AG04449 (cell line): ENCODE data around the gene KCTD3.

Experiments
- CTCF ChIA-PET: fragments of 350-600 bp; formaldehyde crosslinking; extraction: SDS; loops from one replicate; lab custom pipeline; 2021; ENCODE audit warnings: antibody characterized with exemption; lab: Yijun Ruan, JAX
- POLR2A ChIA-PET: fragments of 400-600, 350-600 bp; formaldehyde crosslinking; extraction: SDS; loops from one replicate; lab custom pipeline; 2020; ENCODE audit warnings: antibody characterized with exemption, inconsistent platforms; lab: Yijun Ruan, JAX
- DNase-seq: peaks from one replicate; pipeline ENCODE4 v3.0.0-alpha.2; 2010; ENCODE audit warnings: low read depth, low spot score
- H3K4me3 ChIP-seq: 2 replicates; pipeline ENCODE4 v1.5.1; 2011; ENCODE audit warnings: low read depth, mild to moderate bottlenecking, control low read depth, low read length
- TF ChIP-seq, protein P1 (sequence below): IDR thresholded peaks from one replicate; pipeline ENCODE4 v1.5.1; 2011; ENCODE audit warnings: mild to moderate bottlenecking, moderate library complexity, low read length, control low read depth, inconsistent platforms; ENCODE audit not compliant: insufficient read depth; ENCODE audit errors: missing control alignments

The KCTD3 gene

GRCh38 chr1:215603319-215603718 is 36.2 kb downstream of the KCTD3 start:
- H3K4me3 ChIP-seq: no peak overlapping the region
- POLR2A ChIA-PET: no interaction called here
- no peak for DNase-seq
- TF ChIP-seq, protein P1, sequence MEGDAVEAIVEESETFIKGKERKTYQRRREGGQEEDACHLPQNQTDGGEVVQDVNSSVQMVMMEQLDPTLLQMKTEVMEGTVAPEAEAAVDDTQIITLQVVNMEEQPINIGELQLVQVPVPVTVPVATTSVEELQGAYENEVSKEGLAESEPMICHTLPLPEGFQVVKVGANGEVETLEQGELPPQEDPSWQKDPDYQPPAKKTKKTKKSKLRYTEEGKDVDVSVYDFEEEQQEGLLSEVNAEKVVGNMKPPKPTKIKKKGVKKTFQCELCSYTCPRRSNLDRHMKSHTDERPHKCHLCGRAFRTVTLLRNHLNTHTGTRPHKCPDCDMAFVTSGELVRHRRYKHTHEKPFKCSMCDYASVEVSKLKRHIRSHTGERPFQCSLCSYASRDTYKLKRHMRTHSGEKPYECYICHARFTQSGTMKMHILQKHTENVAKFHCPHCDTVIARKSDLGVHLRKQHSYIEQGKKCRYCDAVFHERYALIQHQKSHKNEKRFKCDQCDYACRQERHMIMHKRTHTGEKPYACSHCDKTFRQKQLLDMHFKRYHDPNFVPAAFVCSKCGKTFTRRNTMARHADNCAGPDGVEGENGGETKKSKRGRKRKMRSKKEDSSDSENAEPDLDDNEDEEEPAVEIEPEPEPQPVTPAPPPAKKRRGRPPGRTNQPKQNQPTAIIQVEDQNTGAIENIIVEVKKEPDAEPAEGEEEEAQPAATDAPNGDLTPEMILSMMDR: no peak
- CTCF ChIA-PET: interaction anchor here (1.2 to 5.6 kb wide), 3 partner anchors 12 to 16 kb away, joined by 3 to 37 read pairs (median 10); no protein-coding TSS in a partner anchor

DNA sequence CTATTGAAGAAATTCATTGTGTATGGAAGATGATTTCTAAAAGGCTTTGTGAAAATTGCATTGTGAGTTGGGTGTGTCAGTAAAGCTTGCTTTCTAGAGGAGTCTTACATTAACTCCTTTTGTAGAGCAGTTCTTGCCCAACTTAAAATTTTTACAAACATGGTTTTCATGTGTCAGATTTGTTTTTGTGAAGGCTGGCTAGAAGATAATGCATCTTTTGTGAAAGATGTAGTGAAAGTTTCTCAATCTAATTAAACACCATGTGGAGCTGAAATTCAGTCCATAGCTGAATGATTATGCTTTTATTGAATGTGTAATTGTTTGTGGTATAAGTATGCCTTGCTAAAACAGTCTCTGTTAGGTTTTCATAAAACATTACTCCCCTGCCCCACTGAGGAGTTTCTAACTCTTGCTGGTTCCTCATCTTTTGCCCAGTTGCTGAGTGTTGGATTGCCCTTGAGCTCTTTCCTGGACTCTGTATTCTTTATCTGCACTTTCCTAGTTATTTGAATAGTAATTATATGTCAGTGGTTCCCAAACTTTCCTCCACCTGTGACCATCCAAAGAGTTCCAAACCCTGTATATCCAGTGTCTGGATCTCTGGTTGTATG is 38.0 kb downstream of the KCTD3 start:
- H3K4me3 ChIP-seq: no peak overlapping the region
- no peak for DNase-seq
- ChIA-PET POLR2A (no interaction called here), CTCF (interaction anchor here (1.1 to 5.6 kb wide), 7 partner anchors 11 to 38 kb away, joined by 3 to 37 read pairs (median 4); partner anchors contain the start of gene KCTD3)
- TF ChIP-seq, protein P1: no peak

DNA sequence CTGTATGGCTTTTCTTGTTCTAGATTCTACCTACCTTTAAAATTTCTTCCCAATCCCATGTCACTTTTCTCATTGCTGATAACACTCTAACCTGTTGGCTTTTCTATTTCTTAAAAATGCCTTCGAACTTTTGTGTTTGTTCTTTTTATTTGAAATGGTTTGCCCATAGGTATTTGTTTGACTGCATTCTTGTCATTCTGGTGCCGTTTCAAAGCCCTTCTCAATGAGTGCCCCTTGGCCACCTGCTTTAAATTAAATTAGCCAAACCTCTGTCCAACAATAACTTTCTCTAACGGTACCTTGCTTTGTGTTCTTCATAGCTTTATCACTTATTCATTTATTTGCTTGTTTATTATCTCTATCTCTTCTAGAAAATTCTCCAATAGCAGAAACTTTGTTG is 38.9 kb downstream of the KCTD3 start:
- DNase-seq: no peak
- ChIA-PET POLR2A (no interaction called here), CTCF (interaction anchor here (1.0 to 5.6 kb wide), 5 partner anchors 11 to 81 kb away, joined by 3 to 37 read pairs (median 8); partner anchors contain the start of gene KCTD3)
- TF ChIP-seq, protein P1: no peak
- no peak overlapping the region for H3K4me3 ChIP-seq

DNA sequence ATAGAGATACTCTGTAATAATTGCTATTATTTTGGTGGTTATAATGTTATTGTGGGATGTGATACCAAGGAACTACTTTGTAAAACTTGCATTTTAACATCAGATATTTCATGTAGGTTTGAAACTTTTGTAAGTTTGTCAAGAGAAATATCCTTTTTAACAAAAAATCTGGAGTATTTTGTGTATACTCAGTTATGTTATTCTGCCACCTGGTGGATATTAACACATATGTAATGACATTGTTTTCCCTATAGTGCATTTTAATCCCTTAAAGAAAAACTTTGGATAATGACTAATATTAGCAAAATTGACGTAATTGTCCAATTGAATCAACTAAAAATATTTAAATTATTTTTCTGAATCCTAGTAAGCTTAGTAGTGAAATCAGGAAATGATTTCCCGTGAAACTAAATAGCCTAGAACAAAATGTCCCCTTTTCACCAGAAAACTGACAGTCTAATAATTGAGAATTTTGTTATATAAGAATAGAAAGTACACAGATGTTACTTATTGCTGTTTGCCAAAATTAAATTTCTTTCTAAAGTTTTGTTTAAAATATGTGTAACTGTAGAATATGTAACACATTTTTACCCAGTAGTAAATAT is 39.6 kb downstream of the KCTD3 start:
- CTCF ChIA-PET: interaction anchor here (0.8 to 5.6 kb wide), 11 partner anchors 12 to 1275 kb away, joined by 3 to 37 read pairs (median 4); partner anchors contain the start of gene KCTD3
- POLR2A ChIA-PET: no interaction called here
- H3K4me3 ChIP-seq: no peak overlapping the region
- no peak for DNase-seq
- TF ChIP-seq, protein P1: no peak

DNA sequence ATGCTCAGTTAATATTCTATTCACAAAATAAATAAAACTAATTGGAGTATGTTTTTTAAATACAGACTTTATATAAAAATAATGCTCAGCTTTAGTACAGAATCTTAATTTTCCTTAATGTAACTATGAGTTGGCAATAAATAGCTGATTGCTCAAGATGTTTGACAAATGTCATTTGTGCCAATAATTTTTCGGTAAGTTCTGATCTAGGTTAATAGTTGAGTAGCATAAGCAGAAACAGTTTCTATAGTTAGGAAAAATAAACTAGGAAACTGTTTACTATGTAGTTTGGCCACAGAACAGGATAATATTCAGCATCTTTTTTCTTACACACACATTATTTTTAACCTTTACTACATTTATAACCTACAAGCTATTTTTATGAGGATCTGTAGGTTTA is 40.3 kb downstream of the KCTD3 start:
- TF ChIP-seq, protein P1: no peak
- CTCF ChIA-PET: interaction anchor here (0.8 to 5.6 kb wide), 10 partner anchors 11 to 1276 kb away, joined by 3 to 37 read pairs (median 5); partner anchors contain the start of gene KCTD3
- H3K4me3 ChIP-seq: no peak overlapping the region
- no peak for DNase-seq
- POLR2A ChIA-PET: no interaction called here

DNA sequence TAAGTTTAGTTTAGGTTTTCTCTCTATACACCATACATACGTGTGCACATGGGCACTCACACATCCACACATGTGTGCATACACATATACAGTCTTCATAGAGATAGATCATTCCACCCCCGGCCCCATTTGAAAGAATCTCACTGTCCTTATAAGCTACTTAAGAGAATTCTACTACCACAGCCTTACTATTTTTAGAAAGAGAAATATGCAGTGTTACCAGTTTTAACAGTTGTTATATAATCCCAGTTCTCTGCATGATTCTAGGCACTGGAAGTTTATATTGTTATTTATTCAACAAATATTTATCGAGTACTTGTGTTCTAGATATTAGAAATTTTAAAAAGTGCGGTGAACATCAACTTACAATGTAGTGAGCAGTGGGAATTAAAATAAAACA is 41.5 kb downstream of the KCTD3 start:
- TF ChIP-seq, protein P1: no peak
- CTCF ChIA-PET: interaction anchor here (0.9 to 5.6 kb wide), 3 partner anchors 9 to 80 kb away, joined by 3 to 37 read pairs (median 3); no protein-coding TSS in a partner anchor
- DNase-seq: no peak
- H3K4me3 ChIP-seq: no peak overlapping the region
- POLR2A ChIA-PET: no interaction called here
